IMR-90 (cell line): ENCODE data around the gene IQSEC1.

Source experiments
- FOS ChIP-seq: fragments of 150-350 bp; IDR thresholded peaks from 2 replicates; pipeline ENCODE4 v1.6.1; 2016; ENCODE audit warnings: low read depth, low read length
- MAFK ChIP-seq: IDR thresholded peaks from 2 replicates; pipeline ENCODE4 v1.6.1; 2012; ENCODE audit warnings: low read depth, low read length, improper control_type of control experiment
- MAZ ChIP-seq: IDR thresholded peaks from 2 replicates; pipeline ENCODE4 v1.6.1; 2012; ENCODE audit warnings: low read depth, mild to moderate bottlenecking, low read length, improper control_type of control experiment, moderate library complexity, borderline replicate concordance
- MXI1 ChIP-seq: IDR thresholded peaks from 2 replicates; pipeline ENCODE4 v1.6.1; 2012; ENCODE audit warnings: low read depth, mild to moderate bottlenecking, low read length, moderate library complexity, borderline replicate concordance
- POLR2A ChIP-seq: IDR thresholded peaks from 2 replicates; pipeline ENCODE4 v1.6.1; 2012; ENCODE audit warnings: mild to moderate bottlenecking, low read depth, low read length
- RAD21 ChIP-seq: IDR thresholded peaks from 2 replicates; pipeline ENCODE4 v1.6.1; 2012; ENCODE audit warnings: low read length, improper control_type of control experiment
- RFX5 ChIP-seq: IDR thresholded peaks from 2 replicates; pipeline ENCODE4 v1.8.0; 2012; ENCODE audit warnings: low read depth, mild to moderate bottlenecking, low read length, moderate library complexity
- SMC3 ChIP-seq: fragments of 150-350 bp; IDR thresholded peaks from 2 replicates; pipeline ENCODE4 v1.6.1; 2016; ENCODE audit warnings: low read depth, mild to moderate bottlenecking, antibody characterized with exemption, low read length, moderate library complexity
- TF ChIP-seq, protein P1 (sequence below): conservative IDR thresholded peaks from 2 replicates; pipeline ENCODE4 v1.5.1; 2012; ENCODE audit warnings: mild to moderate bottlenecking, low read depth, low read length, improper control_type of control experiment
- TF ChIP-seq, protein P2 (sequence below): fragments of 150-350 bp; IDR thresholded peaks from 2 replicates; pipeline ENCODE4 v1.6.1; 2017; ENCODE audit warnings: mild to moderate bottlenecking, antibody characterized with exemption, low read length, low read depth

DNA sequence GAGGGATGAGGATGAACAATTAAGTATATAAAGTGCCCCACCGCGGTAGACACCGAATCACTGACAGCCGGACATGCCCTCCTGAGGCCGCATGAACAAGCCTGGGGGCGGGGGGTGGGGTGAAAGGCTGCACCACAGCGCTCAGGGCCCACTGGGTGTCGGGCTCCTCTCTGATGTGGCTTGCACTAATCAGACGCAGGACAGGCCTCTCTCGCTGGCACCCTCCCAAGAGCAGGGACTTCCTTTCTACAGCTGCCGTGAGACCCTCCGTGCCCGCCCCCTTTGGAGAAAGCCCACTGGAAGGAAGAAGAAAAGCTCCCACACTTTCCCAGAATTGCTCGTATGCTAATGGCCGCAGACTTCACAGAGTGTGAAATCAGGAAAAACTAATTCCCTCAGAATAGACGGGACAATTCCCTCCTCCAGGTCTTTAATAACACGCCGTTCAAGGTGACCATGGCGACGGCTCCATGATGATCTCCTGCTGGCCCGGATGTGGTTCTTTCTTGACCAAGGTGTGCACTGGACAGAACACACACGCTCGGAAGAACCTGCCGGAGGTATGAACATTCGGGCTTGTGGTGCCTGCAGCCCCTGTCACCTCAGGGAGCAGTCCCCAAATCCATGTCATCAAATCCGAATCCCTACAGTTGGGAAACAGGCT, 32.0 kb downstream of the IQSEC1 start:
- TF ChIP-seq, protein P1, sequence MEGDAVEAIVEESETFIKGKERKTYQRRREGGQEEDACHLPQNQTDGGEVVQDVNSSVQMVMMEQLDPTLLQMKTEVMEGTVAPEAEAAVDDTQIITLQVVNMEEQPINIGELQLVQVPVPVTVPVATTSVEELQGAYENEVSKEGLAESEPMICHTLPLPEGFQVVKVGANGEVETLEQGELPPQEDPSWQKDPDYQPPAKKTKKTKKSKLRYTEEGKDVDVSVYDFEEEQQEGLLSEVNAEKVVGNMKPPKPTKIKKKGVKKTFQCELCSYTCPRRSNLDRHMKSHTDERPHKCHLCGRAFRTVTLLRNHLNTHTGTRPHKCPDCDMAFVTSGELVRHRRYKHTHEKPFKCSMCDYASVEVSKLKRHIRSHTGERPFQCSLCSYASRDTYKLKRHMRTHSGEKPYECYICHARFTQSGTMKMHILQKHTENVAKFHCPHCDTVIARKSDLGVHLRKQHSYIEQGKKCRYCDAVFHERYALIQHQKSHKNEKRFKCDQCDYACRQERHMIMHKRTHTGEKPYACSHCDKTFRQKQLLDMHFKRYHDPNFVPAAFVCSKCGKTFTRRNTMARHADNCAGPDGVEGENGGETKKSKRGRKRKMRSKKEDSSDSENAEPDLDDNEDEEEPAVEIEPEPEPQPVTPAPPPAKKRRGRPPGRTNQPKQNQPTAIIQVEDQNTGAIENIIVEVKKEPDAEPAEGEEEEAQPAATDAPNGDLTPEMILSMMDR: no peak
- TF ChIP-seq RAD21 (no peak), POLR2A (no peak), MXI1 (no peak), FOS (no peak), SMC3 (no peak), MAZ (no peak), MAFK (no peak), RFX5 (no peak)
- TF ChIP-seq, protein P2, sequence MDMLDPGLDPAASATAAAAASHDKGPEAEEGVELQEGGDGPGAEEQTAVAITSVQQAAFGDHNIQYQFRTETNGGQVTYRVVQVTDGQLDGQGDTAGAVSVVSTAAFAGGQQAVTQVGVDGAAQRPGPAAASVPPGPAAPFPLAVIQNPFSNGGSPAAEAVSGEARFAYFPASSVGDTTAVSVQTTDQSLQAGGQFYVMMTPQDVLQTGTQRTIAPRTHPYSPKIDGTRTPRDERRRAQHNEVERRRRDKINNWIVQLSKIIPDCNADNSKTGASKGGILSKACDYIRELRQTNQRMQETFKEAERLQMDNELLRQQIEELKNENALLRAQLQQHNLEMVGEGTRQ: no peak
